Medulla oblongata (tissue), 1 donor: Measurements from ENCODE around the gene DYNC1LI2.
"Not testable (repeated sequence)": the region's sequence is repeated elsewhere in the genome, so short reads cannot be mapped to it uniquely, and the experiment has no call there.

ENCODE experiments used
- DNase-seq: peaks from one replicate; pipeline ENCODE4 v3.0.0-alpha.2; 2015; ENCODE audit errors: extremely low spot score

The DYNC1LI2 gene

DNA sequence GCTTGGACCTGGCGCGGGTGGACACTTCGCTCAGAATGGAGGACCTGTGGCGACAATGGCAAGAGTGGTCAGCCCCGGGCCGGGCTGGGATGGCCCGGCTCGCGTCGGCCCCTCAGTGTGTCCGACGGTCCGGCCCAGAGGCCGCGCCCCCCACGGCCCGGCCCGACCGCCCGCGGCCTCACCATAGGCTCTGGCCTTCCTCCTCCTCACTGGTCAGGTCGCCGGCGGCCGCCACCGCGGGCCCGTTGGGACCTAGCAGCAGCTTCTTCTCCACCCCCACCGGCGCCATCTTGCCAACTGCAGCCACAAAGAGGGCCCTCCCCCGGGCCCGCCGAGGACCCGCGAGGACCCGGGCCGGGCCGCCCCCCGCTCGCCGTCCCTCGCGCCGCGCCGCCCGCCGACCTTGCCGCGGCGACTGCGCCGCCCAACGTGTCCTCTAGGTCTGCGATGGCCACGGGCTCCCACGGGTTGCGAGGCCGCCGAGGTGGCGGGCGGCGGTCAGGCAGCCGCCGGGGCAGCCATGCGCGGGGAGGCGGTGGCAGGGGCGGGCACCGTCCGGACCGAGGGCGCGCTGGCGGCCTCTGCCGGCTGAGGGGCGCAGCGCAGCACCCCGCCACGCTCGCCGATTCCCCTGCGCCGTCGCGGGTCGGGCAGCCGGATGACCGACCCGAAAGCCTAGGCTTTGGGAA, at the start of gene DYNC1LI2:
TSS of gene DYNC1LI2 (minus strand) at position 307 of the 689 bp plus-strand sequence. CDS start at position 289, 18 bp downstream.
- DNase-seq = peak; percentile 83

DNA sequence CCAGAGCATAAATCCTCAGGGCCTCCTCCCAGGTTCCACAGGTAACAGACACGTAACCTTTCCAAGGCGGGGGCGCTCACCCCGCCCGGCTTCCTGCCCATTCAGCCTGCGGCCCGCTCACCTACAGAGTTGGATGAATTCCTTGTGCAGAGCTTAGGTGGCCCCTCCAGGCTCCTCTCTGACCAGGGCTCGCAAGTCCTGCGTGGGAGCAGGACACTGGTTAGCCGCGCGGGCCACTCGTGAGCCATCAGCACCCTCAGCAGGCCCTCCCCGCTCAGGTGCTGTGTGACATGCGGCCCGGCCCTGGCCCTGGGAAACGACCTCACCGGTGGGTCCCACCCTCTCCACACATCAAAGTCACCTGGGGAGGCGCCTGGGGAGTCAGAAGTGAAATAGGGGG, 49.4 kb upstream of the DYNC1LI2 start:
- DNase-seq = no peak

DNA sequence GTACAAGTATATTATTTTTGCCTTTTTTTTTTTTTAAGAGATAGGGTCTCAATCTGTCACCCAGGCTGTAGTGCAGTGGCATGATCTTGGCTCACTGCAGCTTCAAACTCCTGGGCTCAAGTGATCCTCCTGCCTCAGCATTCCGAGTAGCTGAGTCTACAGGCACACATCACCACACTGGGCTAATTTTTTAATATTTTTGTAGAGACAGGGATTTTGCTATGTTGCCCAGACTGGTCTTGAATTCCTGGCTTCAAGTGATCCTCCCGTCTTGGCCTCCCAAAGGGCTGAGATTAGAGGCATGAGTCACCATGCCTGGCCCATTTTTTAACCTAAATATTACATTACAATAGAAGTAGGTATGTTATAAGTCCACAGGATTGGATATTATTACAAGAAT, 46.8 kb upstream of the DYNC1LI2 start:
- DNase-seq = no peak

DNA sequence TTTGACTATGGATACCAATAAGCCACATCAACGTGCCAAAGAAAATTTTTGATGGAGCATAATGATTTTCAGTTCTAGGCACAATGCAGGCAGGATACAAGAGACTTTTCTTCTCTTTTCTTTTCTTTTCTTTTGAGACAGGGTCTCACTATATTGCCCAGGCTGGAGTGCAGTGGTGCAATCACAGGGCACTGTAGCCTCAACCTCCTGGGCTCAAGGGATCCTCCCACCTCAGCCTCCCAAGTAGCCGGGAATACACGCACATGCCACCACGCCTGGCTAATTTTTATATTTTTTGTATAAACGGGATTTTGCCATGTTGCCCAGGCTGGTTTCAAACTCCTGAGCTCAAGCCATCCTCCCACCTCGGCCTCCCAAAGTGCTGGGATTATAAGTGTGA, 42.6 kb upstream of the DYNC1LI2 start:
- DNase-seq = not testable (repeated sequence)

DNA sequence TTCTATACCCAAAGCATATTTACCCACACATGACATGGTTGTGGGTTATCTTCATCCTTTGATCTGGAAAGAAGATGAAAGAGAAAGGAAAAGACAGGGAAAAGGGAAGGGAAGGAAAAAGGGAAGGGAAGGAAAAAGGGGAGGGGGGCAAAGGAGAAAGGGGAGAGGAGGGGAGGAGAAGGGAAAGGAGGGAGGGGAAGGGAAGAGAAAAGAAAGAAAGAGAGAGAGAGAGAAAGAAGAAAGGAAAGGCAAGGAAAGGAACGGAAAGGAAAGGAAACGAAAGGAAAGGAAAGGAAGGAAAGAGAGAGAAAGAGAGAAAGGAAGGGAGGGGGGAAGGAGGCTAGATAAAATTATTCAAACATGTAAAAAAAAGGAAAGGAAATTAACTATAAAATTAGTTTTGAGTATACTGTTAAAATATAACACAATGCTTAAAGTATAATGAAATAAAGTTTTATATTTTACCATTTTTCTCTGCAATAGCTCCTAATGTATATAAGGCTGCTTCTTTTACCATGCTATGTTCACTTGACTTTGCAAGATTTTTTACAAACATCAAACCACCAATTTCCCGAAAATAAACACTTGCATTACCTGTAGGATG, 38.8 kb upstream of the DYNC1LI2 start:
- DNase-seq = no peak

DNA sequence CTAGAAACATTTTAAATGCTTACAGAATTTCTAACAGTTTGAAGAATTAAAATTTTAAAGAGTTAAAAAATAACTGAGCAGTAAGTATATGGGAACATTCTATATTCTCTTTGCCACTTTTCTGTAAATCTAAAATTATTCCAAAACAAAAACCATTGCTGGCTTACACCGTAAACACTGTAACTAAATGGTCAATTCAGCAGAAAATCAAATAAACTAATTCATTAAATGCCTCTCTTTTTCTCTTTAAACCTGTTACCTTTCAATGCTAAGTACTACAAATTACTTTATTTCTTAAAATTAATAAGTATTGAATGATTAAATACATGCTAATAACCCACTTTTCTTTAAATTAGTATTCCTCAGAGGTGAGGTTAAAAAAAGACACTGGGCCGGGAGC, 36.0 kb upstream of the DYNC1LI2 start:
- DNase-seq = no peak

DNA sequence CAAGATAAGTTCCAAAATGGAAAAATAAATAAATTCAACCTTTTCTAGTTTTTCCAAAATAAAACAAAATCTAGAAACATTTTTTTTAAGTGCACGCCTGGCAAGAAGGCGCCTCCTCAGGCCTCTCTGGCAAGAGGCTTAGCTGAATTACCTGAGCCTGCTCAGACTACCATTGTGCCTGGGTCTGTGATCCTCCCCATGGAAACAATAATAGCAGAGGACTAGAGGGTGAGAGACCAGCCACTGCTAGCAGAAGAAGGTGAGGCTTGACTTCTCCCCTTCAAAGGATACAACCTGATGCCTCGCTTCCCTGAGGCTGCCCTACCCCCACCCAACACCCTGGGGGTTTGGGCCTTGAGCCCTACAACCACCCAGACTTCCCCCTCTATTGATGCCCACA, 35.1 kb upstream of the DYNC1LI2 start:
- DNase-seq = no peak

DNA sequence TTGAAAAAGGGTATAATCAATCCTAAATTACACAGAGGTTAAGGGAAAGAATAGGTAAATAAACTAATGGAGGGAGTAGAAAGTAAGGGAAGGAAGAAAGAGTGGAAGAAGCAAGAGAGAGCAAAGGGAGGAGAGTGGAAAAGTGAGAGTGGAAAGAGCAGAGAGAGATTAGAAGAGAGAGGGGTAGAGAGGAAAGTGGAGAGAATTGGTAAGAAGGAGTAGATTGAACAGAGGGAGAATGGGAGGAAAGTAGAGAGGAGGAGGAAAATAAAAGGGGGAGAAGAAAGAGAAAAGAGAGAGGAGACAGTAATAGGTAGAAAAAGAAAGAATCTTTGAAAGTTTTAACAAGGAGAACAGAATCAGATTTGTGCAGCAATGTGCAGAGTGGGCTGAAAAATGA, 25.0 kb upstream of the DYNC1LI2 start:
- no peak for DNase-seq

DNA sequence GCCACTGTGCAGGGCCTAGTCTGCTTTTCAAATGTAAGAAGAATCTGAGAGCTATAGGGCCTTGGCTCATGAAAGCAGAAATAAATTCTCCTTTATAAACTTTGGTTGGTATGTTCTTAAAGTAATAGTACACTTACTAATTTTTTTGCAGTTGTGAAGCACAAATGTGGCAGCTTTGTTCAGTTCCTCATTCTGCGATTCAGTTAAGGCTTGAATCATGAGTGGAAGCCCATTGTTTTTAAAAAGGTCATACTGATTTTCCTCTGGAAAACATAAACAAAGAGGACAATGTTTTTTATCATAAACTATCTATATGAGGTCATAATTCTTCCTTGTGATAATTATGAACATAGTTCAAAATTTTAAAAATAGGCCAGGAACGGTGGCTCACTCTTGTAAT, 23.6 kb upstream of the DYNC1LI2 start:
- DNase-seq = no peak

DNA sequence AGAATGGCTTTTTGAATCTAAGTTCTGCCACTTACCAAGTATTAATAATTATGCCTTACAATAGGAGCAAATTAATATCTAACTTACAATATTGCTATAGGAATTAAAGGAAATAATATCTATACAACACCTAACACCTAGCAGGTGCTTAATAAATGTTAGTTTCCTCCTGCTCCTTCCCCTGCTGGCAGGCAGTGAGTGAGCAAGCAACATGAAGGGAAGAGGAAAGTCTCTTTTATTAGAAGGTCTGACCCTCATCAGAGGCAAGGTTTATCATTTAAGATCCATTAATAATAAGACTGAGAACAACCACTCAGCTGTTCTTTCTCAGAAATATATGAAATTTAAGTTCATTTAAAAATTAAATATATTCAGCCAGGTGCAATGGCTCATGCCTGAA, 6.7 kb upstream of the DYNC1LI2 start:
- no peak for DNase-seq

DNA sequence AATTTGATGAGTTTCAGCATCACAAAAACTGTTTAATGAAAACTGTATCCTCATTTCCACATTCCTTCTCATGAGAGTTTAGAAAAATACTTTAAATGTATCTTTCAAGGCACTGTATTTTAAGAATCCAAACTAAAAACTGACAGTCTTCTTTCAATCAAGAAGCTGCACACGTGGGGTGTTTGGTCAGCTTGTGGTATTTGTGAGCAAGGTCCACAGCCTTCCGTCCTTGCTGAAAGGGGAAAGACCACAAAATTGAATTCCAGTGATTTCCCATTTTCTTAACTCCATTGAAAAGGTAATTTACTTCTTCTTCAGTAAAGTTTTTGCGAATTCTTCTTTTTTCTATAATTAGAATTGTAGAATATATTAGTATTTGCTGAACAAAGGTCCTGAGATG, 3.4 kb upstream of the DYNC1LI2 start:
- no peak for DNase-seq

DNA sequence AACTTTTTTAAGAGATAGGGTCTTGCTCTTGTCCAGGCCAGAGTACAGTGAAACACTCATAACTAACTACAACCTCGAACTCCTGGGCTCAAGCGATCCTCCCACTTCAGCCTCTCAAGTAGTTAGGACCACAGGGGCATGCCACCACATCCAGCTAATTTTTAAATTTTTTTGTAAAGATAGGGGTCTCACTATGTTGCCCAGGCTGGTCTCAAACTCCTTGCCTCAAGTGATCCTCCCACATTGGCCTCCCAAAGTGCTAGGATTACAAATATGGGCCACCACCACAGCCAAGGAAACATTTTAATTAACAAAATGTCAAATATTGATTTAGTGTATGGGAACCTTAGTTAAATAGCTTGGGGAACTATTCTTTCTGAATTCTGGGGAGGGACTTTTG, 2.8 kb upstream of the DYNC1LI2 start:
- DNase-seq = no peak

DNA sequence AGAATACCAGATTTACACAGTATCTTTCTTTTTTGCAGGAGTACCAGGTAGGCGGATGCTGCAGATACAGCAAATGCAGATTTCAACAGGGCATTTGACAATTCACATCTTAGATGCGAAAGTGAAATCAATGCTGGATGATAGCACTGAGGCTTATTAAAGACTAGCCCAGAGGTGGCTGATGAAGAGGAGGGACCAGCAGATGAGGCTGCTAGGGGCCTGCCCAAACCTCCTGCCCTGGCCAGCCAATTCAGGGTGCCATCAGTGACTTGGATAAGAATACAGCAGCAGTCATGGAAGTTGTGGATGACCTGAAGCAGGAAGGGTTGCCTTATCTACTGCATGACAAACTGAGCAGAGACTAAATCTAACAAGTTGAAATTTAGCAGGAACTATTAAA, 1.5 kb upstream of the DYNC1LI2 start:
- DNase-seq = no peak

DNA sequence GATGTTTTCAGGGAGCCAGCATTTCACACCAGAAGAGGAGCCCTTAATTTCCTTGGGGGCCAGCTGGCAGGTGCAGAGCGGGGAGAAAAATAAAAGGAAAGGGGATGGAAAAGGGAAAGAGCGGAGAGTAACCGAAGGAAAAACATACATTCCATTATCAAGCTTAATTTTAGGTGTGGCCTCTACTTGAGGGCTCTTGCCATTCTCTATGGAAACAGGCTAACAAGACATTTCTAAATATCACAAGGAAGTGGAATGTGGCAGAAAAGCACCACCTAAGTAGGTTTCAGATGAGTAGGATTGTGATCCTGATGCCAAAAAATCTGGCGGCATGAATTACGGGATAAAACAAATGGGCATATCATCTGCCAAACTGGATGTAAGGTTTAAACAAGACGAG, 970 bp upstream of the DYNC1LI2 start:
- DNase-seq = peak; percentile 26

DNA sequence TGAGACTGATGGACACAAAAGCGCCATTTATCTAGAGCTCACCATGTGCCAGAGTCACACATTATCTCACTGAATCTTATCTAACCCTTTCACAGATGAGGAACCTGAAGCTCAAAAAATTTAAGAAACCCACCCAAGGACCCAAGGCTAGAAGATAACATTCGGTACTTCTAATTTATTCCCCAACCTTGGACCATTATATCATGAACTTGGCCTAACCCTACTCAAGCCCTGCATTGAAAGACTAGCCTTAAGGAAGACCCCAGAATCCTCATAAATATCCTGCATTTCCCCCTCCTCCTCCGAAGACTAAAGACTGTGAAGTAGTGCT, 548 bp upstream of the DYNC1LI2 start:
- no peak for DNase-seq

DNA sequence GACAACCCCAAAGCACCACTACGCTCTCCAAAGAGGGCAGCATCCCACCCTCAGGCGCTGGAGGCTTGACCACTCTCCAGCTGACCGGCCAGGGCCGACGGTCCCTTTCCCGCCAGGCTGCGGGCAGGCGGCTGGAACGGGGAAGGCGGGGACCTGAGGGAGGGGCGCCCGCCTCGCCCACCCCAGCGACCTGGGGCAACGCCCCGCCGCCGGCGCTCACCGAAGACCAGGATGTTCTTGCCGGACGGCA, 431 bp downstream of the DYNC1LI2 start:
- DNase-seq = no peak

DNA sequence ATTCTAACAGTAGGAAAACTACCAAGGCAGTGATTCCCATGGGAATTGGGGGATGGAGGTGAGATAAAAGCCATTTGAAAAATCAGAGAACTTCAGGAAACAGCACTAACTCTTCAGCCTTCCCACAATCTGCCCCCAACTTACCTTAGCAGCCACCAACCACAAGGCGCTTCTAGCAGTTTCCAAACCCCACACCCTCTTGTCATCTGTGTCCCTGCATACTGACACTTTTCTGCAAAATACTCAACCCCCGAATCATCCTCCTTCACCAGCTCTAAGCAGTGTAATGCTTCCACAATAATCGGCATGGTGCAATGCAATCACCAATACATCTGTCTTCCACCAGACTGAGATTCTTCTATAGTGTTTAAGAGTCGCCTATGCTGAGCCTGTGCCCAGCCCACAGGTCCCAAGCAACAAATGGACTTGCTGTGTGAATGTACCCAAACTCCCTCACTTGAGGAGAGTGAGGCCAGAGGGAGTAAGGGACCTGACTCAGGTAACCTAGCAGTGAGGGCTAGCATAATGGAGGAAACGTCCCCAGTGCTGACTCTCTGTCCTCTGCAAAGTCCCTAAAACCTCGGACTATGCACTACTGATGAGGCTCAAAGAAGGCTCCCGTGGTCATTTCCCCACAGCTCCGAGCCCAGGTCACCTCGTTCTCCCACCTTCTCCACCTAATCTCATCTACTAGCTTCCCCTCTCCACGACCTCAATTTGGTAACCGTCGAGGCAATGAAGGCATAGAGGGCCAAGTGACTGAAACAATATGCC, 943 bp downstream of the DYNC1LI2 start:
- no peak for DNase-seq

DNA sequence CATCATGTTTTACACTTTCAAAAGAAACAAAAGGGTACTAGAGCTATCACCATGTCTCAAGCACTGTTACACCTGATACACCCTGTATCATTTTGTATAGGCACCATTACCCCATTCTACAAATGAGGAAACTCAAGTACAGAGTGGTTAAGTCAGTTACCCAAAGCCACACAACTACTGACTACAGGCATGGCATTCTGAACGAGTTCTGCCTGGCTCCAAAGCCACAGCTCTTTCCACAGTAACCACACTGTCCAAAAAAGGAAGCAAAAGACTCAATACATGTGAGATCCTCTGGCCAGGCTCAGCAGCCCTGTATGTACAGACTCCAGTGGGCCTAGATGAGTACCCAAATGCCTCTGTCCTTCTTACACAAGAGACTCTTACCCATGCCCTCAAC, 4.7 kb downstream of the DYNC1LI2 start:
- DNase-seq = peak; percentile 47

DNA sequence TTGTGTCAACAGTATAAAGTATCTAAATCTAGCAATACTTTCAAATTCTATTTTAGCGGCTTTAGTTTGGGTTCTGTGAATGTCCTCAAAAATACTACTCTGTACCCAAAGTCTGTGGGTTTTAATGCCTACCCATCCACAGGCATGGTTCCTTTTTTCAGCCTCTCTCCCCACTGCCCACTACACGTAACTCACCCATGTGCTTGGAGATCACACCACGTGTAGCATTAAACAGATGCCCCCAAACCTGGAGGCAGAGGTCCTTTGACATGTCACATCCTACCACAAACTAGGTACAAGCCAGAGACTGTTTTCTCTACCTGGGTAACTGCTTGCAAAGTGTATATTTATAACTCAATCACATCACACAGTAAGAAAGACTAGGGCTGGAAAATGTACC, 5.4 kb downstream of the DYNC1LI2 start:
- no peak for DNase-seq

DNA sequence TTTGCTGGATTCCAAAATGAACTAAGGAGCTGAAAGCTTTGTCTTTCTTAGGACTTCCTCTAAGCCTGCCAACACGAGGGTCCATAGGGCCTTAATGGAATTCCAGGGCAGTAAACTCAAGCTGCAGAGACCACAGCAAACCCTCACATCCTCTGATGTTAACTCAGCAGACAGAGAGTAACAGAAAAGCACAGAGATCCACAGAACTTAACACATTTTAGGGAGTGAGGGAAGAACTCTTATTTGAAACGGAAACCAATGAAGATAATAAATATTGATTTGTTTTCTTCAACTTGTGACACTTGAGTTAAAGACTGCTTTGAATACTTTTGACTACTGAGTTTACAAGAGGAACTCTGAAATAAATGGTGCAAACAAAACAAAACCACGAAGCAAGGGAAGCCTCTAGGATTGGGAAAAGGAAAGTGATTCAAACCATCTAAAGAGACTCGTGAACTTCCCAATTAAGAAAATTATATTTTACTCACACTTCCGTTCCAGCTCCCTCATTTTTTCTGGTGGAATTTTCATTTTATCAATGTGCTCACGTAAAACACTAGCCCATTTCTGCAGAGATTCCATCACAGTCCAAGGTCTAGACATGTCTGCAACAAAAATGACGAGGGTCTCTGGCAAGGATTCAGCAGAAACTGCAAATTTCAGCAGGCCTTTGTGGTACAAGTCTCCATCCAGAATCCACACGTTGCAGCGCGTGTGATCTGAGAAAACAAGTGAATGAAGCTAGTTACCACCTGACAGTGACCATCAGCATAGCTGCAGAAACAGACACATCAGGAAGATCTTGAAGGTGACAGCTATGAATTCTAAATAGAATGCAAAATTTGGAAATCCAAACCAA, 9.2 kb downstream of the DYNC1LI2 start:
- DNase-seq = peak; percentile 54

DNA sequence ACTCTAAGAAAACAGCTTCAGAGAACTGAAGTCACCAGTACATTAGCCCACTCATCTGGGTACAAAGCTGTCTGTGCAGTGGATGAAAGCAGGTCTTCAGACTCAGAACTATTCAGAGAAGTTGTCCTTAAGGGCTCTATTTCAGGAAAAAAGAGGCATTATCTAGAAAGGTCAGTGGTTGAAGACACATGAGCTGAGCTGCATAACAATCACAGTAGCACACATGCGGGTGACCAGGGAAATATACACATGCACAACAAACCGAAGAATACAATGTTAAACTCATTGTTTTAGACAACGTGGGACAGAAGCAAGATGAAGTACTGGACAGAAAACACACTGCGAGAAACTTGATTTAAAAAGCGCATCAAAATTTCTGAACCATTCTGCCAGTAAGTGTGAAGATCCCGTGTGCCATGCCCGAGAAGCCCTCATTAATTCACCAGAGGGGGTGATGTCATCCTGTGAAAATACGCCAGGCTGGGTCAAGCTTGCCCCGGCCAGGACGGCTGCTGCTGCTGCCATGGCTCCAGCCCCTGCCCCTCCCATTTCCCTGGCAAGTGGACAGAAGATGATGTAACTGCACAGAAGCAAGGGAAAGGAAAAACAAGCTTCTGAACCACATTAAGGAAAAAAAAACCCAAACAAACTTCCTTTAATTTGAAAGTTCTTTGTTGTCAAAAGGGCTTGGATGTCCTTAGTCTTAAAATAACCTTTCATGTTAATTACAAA, 10.1 kb downstream of the DYNC1LI2 start:
- DNase-seq = peak; percentile 98

DNA sequence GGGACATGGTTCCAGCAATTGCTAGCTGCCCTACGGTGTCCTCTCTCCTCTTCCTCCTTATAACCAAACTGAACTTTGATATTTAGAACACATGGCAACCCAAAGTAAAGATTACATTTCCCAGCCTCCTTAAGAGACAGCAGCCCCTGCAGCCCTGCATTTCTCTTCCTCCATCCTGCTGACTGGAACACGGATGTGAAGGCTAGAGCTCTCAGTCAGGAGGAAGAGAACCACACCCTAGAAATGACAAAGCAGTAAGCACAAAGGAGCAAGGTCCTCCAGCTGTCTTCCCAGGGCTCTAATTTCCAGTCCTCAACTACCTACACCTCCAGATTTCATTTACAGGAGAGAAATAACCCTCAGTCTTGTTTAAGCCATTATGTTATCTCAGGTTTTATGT, 10.9 kb downstream of the DYNC1LI2 start:
- DNase-seq = no peak
